ENCODE results near the gene PAK5.

DNA sequence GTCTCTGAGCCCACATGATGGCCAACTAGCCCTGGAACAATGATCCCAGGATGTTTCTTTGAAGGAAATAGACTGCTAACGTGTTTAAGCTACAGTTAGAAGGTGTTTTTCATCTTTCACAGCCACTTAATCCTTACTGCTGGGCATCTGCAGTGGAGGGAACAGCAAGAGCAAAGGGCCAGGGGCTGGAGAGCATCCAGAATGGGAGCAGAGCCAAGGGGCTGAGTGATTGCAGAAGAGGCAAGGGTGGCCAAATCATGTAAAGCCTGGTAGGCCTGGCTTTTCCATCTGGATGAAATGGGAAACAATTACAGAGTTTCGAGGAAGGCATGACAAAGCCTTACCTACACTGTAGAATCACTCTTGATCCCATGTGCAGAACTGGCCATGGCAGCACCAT is 343.2 kb downstream of the PAK5 start:
- no peak for TF ChIP-seq EZH2 (IDR thresholded peaks at IDR 0.05; ENCODE audit: insufficient read depth, low read length)
- TF ChIP-seq, protein P1, sequence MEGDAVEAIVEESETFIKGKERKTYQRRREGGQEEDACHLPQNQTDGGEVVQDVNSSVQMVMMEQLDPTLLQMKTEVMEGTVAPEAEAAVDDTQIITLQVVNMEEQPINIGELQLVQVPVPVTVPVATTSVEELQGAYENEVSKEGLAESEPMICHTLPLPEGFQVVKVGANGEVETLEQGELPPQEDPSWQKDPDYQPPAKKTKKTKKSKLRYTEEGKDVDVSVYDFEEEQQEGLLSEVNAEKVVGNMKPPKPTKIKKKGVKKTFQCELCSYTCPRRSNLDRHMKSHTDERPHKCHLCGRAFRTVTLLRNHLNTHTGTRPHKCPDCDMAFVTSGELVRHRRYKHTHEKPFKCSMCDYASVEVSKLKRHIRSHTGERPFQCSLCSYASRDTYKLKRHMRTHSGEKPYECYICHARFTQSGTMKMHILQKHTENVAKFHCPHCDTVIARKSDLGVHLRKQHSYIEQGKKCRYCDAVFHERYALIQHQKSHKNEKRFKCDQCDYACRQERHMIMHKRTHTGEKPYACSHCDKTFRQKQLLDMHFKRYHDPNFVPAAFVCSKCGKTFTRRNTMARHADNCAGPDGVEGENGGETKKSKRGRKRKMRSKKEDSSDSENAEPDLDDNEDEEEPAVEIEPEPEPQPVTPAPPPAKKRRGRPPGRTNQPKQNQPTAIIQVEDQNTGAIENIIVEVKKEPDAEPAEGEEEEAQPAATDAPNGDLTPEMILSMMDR (IDR thresholded peaks at IDR 0.05; ENCODE audit: insufficient read depth, low read depth, low read length), result no peak
